Stimulated activated CD8-positive, alpha-beta memory T cell treated with anti-CD3 and anti-CD28 coated beads, Interleukin-15, amount 100 ng/mL, for 24 hours (primary cell): Measurements from ENCODE around the gene LAYN.

Experiments
- DNase-seq: peaks from one replicate; pipeline ENCODE4 v3.0.0-alpha.2; 2020; ENCODE audit warnings: low read depth

LAYN gene

GRCh38 chr11:111598148-111598547, 57.6 kb downstream of the LAYN start:
- DNase-seq: no peak

- no peak for DNase-seq
Observed at GRCh38 chr11:111598559-111598958, 58.0 kb downstream of the LAYN start.

GRCh38 chr11:111601636-111601978, 61.1 kb downstream of the LAYN start:
- no peak for DNase-seq

GRCh38 chr11:111601979-111602864, 61.7 kb downstream of the LAYN start, which contains the start of gene SIK2:
Gene SIK2 (plus strand): TSS chr11:111602449. CDS start chr11:111602564, 115 bp downstream.
- peak; percentile 71 for DNase-seq

GRCh38 chr11:111602865-111603610, 62.5 kb downstream of the LAYN start:
- no peak for DNase-seq

GRCh38 chr11:111603611-111604130, 63.2 kb downstream of the LAYN start:
- no peak for DNase-seq

- no peak for DNase-seq
Observed at GRCh38 chr11:111604392-111605009, 64.0 kb downstream of the LAYN start.

GRCh38 chr11:111605681-111606080, 65.2 kb downstream of the LAYN start:
- DNase-seq: no peak

- DNase-seq: no peak
Observed at GRCh38 chr11:111606986-111607385, 66.5 kb downstream of the LAYN start.

- DNase-seq: no peak
Observed at GRCh38 chr11:111607751-111608150, 67.2 kb downstream of the LAYN start.
